DMS153 treated with DMSO at 0.1 percent for 48 hours (cell line): ENCODE data around the gene TAF1A.
A peak's percentile ranks its signal among the peaks of the same experiment; 100 is the strongest.
"Not testable (repeated sequence)": the region's sequence is repeated elsewhere in the genome, so short reads cannot be mapped to it uniquely, and the experiment has no call there.

Experiments used
- DNase-seq: peaks from one replicate; lab custom pipeline; 2025; ENCODE audit not compliant: unreplicated experiment; lab: John Stamatoyannopoulos, UW

Gene TAF1A

GRCh38 chr1:222589462-222590302 is at the start of gene TAF1A:
Gene TAF1A (minus strand): TSS chr1:222589933.
- peak; percentile 92 for DNase-seq

GRCh38 chr1:222634180-222635013 is 44.7 kb upstream of the TAF1A start:
- DNase-seq: peak; percentile 93

GRCh38 chr1:222632749-222633148 is 43.0 kb upstream of the TAF1A start:
- DNase-seq: no peak

GRCh38 chr1:222631611-222632208 is 42.0 kb upstream of the TAF1A start:
- no peak for DNase-seq

GRCh38 chr1:222629921-222630535 is 40.3 kb upstream of the TAF1A start:
- DNase-seq: no peak

GRCh38 chr1:222627232-222627631 is 37.5 kb upstream of the TAF1A start:
- no peak for DNase-seq

GRCh38 chr1:222624214-222624613 is 34.5 kb upstream of the TAF1A start:
- no peak for DNase-seq

- DNase-seq: no peak
Observed at GRCh38 chr1:222623458-222623857, 33.7 kb upstream of the TAF1A start.

GRCh38 chr1:222622765-222623164 is 33.0 kb upstream of the TAF1A start:
- no peak for DNase-seq

GRCh38 chr1:222620566-222620965 is 30.8 kb upstream of the TAF1A start:
- no peak for DNase-seq

- DNase-seq: no peak
Observed at GRCh38 chr1:222618880-222619596, 29.3 kb upstream of the TAF1A start.

GRCh38 chr1:222618001-222618879 is 28.5 kb upstream of the TAF1A start, which contains the start of gene MIA3:
Gene MIA3 (plus strand): TSS chr1:222618097. CDS start chr1:222618111, 14 bp downstream.
- peak; percentile 43 for DNase-seq

- DNase-seq: peak; percentile 87
Observed at GRCh38 chr1:222617367-222617951, 27.7 kb upstream of the TAF1A start.

GRCh38 chr1:222616525-222616924 is 26.8 kb upstream of the TAF1A start:
- no peak for DNase-seq

GRCh38 chr1:222613627-222614026 is 23.9 kb upstream of the TAF1A start:
- no peak for DNase-seq

GRCh38 chr1:222610728-222611127 is 21.0 kb upstream of the TAF1A start:
- DNase-seq: no peak

- DNase-seq: not testable (repeated sequence)
Observed at GRCh38 chr1:222609111-222609510, 19.4 kb upstream of the TAF1A start.

GRCh38 chr1:222606757-222607156 is 17.0 kb upstream of the TAF1A start:
- DNase-seq: no peak

- no peak for DNase-seq
Observed at GRCh38 chr1:222601257-222601656, 11.5 kb upstream of the TAF1A start.
